Measurements from ENCODE around the gene WNT3A.

WNT3A gene

GRCh38 chr1:228048659-228049298, 42.0 kb downstream of the WNT3A start:
- DNase-seq (ENCODE audit: low read depth) = no peak

- no peak for DNase-seq (ENCODE audit: low read depth)
Measured at GRCh38 chr1:228050571-228051231, 43.9 kb downstream of the WNT3A start.

DNA sequence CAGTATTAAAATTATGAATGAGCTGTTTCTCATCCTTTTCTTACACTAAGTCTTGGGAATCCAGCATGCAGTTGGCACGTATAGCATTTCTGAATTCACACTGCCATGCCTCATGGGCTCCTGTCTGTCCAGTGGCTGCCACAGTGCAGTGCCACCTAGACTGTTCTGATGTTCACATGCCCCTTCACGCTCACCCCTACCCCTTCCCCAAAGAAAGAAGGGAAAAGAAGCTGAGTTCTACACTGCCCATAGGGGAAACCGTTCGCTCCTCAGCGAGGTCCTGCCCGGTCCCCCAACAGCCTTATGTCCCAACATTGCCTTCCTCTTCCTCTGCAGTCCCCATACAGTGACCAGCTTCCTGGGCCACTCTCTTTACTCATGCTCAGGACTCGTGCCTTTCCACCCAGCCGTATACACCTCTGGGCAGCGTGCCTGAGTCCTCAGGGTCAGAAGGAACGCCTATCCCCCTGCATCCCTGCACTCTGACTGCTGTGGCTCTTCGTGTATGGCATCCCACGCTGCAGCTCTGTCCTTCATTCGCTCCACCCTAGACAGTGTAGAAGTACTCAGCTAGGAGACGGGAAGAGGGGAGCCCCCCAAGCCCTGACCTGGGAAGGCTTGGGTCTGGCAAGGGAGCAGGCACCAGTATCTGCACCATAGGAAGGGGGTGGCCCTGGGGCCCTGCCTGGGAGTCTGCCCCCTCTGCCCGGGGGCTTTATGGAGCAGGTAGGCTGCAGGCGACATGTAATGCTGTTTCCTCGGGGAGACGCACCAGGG, 51.6 kb downstream of the WNT3A start:
- DNase-seq (ENCODE audit: low read depth) = no peak

- DNase-seq (ENCODE audit: low read depth) = no peak
Measured at GRCh38 chr1:228058949-228059633, 52.3 kb downstream of the WNT3A start.

GRCh38 chr1:228059634-228060457, 53.0 kb downstream of the WNT3A start:
- no peak for DNase-seq (ENCODE audit: low read depth)

DNA sequence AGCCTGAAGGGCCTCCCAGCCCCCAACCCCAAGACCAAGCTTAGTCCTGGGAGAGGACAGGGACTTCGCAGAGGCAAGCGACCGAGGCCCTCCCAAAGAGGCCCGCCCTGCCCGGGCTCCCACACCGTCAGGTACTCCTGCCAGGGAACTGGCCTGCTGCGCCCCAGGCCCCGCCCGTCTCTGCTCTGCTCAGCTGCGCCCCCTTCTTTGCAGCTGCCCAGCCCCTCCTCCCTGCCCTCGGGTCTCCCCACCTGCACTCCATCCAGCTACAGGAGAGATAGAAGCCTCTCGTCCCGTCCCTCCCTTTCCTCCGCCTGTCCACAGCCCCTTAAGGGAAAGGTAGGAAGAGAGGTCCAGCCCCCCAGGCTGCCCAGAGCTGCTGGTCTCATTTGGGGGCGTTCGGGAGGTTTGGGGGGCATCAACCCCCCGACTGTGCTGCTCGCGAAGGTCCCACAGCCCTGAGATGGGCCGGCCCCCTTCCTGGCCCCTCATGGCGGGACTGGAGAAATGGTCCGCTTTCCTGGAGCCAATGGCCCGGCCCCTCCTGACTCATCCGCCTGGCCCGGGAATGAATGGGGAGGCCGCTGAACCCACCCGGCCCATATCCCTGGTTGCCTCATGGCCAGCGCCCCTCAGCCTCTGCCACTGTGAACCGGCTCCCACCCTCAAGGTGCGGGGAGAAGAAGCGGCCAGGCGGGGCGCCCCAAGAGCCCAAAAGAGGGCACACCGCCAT, 53.8 kb downstream of the WNT3A start:
- no peak for DNase-seq (ENCODE audit: low read depth)

DNA sequence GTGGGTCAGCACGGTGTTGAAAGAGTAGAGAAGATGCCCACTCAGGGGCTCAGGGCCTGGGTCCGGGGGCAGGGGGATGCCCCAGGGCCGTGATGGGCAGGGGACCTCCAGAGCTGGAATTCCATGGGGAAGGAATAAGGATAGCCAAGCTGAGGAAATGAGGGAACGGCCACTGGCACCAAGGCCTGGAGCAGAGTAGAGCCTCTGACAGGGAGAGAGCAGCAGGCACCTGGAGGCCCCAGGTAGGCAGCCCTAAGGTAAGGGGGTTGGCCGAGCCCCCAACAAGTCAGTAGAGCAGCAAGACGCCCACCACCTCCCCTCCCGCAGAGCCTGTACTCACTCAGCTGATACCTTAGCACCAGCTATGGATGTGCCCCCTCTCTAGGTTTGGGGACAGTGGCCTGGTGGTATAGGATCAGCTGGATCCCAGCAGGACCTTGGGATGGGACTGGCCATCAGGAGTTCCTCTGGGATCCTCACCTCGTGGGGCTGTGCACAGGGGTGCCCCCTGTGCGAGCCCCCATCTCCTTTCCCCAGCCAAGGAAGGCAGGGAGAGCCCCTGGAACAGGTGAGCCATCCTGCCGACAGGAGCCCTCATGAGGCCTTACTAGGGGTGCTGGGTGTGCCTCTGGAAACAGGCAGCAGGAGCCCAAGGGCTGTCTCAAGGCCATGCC, 54.8 kb downstream of the WNT3A start:
- no peak for DNase-seq (ENCODE audit: low read depth)

DNA sequence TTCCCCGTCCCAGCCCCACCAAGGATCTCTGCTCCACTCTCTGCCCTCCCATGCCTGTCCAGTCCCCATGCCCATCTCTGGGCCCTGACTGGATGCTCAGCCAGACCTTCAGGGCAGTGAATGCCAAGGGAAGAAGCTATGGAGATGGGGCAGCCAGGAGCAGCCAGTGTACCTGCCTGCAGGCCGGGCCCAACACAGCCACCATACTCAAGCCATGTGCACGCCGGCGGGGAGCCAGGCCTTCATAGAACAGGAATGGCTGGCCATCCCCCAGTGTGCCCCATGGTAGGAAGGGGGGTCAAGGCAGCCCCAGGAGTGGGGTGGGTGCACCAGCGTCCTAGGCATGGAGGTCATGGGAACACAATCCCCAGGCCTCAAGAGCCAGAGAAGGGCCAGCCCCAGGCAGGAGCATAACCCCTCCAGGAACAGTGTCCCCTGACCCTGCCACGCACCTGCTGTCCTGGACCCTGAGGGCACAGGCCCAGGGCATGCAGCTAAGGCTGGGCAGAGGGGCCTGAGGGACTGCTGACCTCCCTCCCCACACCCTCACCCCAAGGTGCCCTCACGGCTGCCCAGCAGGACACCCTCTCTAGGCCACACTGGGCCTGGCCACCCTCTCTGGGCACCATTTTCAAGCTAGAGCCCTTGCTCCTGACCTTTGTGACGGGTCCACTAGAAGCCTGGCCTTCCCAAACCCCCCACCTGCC, 55.4 kb downstream of the WNT3A start:
- DNase-seq (ENCODE audit: low read depth) = no peak

GRCh38 chr1:228062812-228063211, 56.0 kb downstream of the WNT3A start:
- DNase-seq (ENCODE audit: low read depth) = no peak

- DNase-seq (ENCODE audit: low read depth) = no peak
Measured at GRCh38 chr1:228063251-228064191, 56.7 kb downstream of the WNT3A start.

DNA sequence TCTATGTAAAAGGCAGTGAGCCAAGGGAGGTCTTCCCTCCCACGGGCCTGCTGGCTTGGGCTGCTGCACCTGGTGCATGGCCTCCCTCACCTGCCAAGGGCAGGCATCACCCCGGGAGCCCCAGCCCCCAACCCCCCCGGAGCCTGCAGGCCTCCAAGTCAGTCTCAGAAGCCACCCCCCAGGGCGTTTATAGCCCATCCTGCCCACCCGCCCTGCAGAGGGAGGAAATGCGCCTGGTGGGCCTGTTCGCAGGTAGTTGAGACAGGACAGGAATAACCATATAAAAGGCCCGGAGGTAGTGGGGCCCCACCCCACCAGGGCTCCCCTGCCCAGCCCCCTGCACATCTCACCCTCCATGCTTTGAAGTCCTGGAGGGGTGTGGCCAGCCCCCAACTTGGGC, 57.5 kb downstream of the WNT3A start:
- no peak for DNase-seq (ENCODE audit: low read depth)

DNA sequence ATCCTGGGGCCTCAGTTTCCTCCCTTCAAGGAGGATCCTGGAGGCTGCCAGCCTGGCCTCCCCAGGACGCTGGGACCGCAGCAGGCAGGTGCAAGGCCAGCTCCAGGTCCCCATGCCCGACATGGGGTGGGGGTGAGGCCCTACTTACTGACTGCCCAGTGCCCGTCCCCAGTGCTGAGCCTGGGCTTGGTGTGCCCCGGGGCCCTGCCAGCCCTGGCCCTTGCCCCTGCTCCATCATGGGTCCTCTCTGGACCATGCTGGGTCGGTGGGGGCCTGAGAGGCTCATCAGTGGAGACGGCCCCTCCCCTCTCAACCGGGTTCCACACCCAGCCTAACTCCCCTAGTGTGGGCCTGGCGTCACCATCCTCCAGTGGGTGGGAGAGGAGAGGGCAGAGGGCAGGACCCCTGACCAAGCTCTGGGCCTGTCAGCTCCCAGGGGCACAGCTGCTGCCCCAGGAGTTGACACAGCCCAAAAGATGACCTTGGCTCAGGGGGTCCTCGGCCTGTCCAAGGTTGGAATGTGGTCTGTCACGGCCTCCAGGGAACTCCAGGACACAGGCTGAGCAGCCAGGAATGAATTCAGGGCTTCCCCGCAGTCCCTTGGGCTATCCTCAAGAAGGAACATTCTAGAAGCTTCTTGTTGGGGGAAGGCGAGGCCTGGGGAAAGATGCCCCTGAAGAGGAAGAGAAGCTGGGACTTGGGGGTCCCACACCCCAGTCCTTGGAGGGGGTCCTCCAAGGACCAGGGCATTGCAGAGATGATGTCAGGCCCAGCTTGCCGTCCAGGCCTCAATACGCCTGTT, 58.1 kb downstream of the WNT3A start:
- no peak for DNase-seq (ENCODE audit: low read depth)

DNA sequence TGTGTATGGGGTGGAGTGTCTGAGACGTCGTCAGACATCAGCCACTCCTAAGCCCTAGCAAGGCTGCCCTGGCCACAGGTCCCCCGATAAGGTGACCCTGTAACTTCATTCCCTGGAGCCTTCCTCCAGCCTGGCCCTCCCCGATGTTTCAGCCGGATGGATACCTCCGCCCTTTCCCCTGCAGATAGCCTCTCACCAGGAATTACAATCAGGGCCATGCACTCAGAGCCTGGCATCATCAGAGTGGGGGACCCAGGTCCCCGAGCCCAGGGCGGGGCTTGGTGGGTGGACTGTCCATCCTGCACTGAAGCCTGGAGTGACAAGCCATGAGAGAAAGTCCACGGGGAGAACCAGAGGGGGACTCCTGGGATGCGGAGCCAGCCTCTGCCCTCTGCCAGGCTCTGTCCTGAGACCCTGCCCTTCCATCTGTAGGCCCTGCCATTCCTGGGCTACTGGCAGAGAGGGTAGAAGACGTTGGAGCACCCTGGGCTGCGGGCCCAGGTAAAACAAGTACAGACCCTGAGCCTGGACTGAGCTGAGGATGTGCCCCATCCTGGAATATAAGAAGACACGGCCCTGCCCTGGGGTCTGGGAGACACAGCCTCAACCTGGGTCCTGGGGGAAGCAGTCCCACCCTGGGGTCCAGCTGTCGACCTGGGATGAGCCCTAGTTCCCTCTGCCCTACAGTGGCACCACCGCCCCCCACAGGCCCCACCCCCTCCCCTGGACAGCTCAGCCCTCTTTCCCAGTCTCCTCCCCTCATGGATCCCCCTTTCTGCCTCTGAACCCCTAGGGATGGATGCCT, 58.9 kb downstream of the WNT3A start:
- DNase-seq (ENCODE audit: low read depth) = no peak

DNA sequence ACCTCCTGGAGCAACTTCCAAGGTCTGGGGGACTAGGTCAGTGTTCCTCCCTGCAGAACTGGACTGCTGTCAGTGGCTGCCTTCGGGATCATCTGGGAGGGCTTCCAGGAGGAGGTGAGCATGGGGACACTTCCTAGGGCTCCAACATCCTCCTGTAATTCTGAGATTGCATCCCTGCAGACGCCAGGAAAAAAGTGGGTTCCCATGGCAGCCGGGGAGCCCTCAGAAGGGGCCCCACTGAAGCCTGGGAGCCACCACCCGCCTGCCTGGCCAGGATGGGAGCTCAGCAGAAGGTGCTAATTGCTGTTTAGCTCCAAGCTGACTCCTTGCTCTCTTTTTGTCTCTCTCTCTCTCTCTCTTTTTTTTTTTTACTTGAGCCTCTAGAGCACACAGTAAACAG, 59.6 kb downstream of the WNT3A start:
- DNase-seq (ENCODE audit: low read depth) = no peak

DNA sequence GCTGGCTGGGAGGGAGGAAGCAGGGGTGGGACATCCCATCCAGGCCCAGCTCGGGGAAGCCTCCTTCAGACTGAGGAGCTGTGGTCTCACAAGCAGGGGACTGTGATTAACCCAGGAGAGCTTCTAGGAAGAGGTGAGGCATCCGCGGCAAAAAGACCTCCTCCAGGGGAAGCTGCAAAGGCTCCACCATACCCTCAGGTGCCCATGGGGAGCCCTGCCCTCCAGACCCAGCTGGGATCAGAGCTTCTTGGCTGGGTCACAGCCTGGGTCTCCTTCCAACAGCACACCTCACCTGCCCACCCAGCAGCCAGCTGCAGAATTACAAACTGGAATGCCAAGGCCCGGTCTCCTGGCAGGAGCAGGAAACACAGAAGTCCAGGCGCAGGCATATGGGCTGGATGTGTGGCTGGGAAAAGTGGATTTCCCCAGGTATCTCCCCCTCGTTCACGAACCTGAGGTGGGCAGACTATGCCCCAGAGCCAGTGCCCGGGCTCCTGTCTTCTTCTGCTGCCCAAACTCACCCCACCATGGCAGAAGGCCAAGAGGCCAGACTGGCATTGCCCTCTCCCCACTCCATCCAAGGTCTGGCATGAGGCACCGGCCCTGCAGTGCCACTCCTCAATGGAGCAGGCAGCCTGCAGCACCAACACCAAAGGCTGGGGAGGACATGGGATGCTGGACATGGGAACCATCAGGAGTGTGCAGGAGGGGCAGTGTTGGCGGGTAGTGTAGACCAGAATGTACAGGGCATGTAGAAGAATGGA, 60.3 kb downstream of the WNT3A start:
- DNase-seq (ENCODE audit: low read depth) = no peak

- no peak for DNase-seq (ENCODE audit: low read depth)
Measured at GRCh38 chr1:228068359-228068758, 61.6 kb downstream of the WNT3A start.

All from fibroblast of gingiva (primary cell).